ENCODE data around the gene BAIAP2.

BAIAP2 gene

GRCh38 chr17:81046132-81046769, 11.3 kb downstream of the BAIAP2 start:
- TF ChIP-seq, protein P1, sequence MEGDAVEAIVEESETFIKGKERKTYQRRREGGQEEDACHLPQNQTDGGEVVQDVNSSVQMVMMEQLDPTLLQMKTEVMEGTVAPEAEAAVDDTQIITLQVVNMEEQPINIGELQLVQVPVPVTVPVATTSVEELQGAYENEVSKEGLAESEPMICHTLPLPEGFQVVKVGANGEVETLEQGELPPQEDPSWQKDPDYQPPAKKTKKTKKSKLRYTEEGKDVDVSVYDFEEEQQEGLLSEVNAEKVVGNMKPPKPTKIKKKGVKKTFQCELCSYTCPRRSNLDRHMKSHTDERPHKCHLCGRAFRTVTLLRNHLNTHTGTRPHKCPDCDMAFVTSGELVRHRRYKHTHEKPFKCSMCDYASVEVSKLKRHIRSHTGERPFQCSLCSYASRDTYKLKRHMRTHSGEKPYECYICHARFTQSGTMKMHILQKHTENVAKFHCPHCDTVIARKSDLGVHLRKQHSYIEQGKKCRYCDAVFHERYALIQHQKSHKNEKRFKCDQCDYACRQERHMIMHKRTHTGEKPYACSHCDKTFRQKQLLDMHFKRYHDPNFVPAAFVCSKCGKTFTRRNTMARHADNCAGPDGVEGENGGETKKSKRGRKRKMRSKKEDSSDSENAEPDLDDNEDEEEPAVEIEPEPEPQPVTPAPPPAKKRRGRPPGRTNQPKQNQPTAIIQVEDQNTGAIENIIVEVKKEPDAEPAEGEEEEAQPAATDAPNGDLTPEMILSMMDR (IDR thresholded peaks at IDR 0.05; ENCODE audit: low read depth, low read length, missing control alignments) = no peak
- H3K4me3 ChIP-seq (ENCODE audit: low read depth, low read length) = no peak overlapping the region
- in situ Hi-C loops (cut with HindIII; ENCODE audit: low sequenced_read_pairs) = no loop called here
- no peak for DNase-seq (ENCODE audit: low read depth)

DNA sequence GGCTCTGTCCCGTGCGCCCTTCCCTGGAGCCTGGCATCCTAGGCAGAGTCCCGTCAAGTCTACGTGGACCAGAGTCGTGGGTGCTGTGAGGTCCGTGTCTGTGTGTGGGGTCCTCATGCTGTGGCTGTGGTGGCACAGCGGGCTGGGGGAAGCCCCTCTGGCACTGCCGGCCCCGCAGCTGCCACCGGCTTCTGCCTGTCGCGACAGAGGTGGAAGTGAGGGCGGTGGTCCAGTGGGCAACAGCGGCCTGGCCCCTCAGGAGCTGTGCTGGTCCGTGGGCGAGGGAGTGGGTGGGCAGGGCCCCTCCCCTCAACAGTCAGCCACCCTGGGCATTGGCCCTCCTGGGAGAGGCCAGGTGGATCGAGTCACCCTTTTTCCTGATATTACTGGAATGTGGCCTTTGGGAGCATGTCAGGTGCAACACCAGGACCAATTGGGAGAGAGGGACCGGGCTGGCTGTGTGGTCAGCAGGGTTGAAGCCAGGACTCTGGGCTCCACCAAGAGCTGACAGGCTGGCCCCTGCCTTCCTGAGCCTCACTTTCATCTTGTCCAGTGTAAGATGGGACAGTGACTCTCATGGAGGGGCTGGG, 11.9 kb downstream of the BAIAP2 start:
- in situ Hi-C loops (cut with HindIII; ENCODE audit: low sequenced_read_pairs) = no loop called here
- H3K4me3 ChIP-seq (ENCODE audit: low read depth, low read length) = no peak overlapping the region
- TF ChIP-seq, protein P1 (IDR thresholded peaks at IDR 0.05; ENCODE audit: low read depth, low read length, missing control alignments) = no peak
- no peak for DNase-seq (ENCODE audit: low read depth)

GRCh38 chr17:81048827-81049371, 13.9 kb downstream of the BAIAP2 start:
- DNase-seq (ENCODE audit: low read depth) = no peak
- no peak overlapping the region for H3K4me3 ChIP-seq (ENCODE audit: low read depth, low read length)
- TF ChIP-seq, protein P1 (IDR thresholded peaks at IDR 0.05; ENCODE audit: low read depth, low read length, missing control alignments) = no peak
- in situ Hi-C loops (cut with HindIII; ENCODE audit: low sequenced_read_pairs) = no loop called here

DNA sequence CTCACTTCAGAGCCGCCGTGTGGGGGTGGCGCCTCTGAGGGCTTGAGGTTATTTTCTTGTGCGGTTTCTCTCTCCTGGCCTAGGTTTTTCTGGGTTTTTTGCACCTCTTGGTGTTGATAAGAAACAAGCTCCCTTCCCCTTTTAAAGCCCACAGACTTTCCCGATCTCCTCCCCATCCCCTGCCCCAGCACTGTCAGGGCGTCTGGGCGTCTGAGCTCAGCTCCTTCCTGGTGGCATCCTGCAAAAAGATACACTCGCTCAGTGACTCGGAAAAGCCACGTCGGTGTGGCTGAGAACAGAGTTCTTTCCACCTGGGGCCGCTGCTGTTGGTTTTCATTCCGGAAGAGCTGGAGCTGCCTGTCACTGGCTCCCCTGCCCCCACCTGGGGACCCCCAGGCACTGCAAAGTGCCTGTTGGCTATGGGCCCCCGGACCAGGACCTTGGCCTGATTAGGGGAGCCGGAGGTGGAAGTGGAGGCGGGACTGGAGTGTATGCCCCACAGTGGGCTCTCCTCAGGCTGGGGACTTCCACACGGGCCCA, 14.5 kb downstream of the BAIAP2 start:
- no peak for DNase-seq (ENCODE audit: low read depth)
- TF ChIP-seq, protein P1 (IDR thresholded peaks at IDR 0.05; ENCODE audit: low read depth, low read length, missing control alignments) = no peak
- in situ Hi-C loops (cut with HindIII; ENCODE audit: low sequenced_read_pairs) = no loop called here
- H3K4me3 ChIP-seq (ENCODE audit: low read depth, low read length) = no peak overlapping the region

DNA sequence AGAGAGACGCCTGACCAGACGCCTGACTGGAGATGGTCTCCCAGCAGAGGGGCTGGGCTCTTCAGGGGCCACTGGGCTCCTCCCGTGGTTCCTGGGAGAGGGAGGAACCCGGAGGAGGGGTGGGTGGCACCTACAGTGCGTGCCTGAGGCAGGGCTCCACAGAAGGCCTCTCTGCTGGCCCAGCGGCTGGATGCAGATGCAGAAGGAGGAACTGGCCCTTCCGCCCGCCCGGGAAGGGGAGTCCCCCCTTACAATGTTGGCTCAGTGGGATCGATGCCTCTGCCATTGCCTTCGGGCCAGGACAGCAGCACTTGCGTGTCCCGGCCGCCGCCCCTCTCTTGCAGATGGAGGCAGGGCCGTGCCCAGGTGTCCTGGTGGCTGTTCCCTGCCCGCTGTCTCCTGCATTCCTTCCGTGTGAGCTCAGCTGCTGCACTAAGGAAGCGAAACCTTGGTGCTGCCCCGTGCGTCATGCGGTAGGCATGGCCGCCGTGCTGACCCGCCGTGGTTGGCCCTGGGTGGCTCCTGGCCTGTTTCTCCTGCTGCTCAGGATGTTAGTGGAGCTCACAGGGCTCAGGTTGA, 15.1 kb downstream of the BAIAP2 start:
- no peak overlapping the region for H3K4me3 ChIP-seq (ENCODE audit: low read depth, low read length)
- TF ChIP-seq, protein P1 (IDR thresholded peaks at IDR 0.05; ENCODE audit: low read depth, low read length, missing control alignments) = no peak
- in situ Hi-C loops (cut with HindIII; ENCODE audit: low sequenced_read_pairs) = no loop called here
- DNase-seq (ENCODE audit: low read depth) = no peak

DNA sequence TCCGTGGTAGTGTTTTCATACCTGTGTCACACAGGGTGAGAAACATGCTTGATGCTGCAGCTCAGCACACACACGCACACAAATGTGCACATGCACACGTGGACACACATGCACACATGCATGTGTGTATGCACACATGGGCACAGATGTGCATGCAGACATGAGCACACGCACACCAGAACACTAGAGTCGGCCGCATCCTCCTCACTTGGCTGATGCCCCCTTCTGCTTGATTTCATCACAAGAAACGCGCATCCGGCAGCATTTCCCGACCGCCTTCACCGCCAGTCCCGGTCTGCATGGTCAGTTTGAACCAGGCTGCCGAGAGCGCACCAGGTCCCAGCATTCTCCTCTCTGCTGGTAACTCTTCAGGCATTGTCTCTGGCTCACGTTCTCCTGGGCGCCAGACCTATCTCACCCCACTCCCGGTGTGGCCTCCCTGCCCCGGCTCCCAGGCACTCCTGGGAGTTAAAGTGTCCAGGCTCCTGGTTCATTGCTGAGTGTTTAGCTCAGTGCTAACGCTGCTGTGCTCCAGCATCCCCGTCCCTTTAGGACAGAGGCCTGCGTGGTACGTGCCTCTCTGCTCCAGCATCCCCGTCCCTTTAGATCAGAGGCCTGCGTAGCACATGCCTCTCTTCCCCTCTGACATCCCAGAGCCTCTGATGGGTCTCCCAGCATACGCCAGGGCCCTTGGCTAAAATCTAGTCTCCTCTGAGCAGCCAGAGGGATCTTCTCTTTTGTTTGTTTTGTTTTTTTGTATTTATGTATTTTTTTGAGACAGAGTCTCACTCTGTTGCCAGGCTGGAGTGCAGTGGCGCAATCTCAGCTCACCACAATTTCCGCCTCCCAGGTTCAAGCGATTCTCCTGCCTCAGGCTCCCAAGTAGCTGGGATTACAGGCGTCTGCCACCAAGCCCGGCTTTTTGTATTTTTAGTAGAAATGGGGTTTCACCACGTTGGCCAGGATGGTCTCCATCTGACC, 16.0 kb downstream of the BAIAP2 start:
- in situ Hi-C loops (cut with HindIII; ENCODE audit: low sequenced_read_pairs) = no loop called here
- no peak for DNase-seq (ENCODE audit: low read depth)
- TF ChIP-seq, protein P1 (IDR thresholded peaks at IDR 0.05; ENCODE audit: low read depth, low read length, missing control alignments) = no peak
- no peak overlapping the region for H3K4me3 ChIP-seq (ENCODE audit: low read depth, low read length)

All from astrocyte of the cerebellum (primary cell).